NB4 (cell line): ENCODE measurements around the gene TMCO1.

Experiments used
- POLR2A ChIP-seq: IDR thresholded peaks from 2 replicates; pipeline ENCODE4 v1.6.1; 2011; ENCODE audit warnings: mild to moderate bottlenecking; ENCODE audit not compliant: insufficient read length; ENCODE audit errors: extremely low read depth
- TF ChIP-seq, protein P1 (sequence below): IDR thresholded peaks from one replicate; pipeline ENCODE4 v1.5.1; 2012; ENCODE audit warnings: low read depth, low read length
- TF ChIP-seq, protein P2 (sequence below): IDR thresholded peaks from 2 replicates; pipeline ENCODE4 v1.6.1; 2011; ENCODE audit warnings: low read depth, low read length

DNA sequence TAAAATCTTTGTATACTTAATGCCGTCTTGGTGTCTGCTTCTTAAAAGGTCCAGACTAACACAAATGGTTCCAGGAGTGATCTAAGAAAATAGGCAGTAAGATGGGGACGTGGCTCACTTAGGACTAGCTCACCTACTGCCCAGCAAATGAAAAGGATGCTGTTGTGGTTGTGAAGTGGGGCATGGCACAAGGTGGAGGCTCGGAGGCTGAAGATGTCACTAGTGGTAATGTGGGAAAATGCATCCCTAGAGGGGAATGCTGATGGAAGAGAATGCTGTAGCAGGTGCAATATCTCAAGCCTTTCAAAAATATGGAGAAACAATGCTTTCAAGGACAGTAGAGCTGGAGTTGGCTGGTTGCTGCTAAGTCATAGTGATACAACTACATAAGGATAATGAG is 47.5 kb upstream of the TMCO1 start:
- TF ChIP-seq, protein P1, sequence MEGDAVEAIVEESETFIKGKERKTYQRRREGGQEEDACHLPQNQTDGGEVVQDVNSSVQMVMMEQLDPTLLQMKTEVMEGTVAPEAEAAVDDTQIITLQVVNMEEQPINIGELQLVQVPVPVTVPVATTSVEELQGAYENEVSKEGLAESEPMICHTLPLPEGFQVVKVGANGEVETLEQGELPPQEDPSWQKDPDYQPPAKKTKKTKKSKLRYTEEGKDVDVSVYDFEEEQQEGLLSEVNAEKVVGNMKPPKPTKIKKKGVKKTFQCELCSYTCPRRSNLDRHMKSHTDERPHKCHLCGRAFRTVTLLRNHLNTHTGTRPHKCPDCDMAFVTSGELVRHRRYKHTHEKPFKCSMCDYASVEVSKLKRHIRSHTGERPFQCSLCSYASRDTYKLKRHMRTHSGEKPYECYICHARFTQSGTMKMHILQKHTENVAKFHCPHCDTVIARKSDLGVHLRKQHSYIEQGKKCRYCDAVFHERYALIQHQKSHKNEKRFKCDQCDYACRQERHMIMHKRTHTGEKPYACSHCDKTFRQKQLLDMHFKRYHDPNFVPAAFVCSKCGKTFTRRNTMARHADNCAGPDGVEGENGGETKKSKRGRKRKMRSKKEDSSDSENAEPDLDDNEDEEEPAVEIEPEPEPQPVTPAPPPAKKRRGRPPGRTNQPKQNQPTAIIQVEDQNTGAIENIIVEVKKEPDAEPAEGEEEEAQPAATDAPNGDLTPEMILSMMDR = no peak
- no peak for TF ChIP-seq POLR2A
- TF ChIP-seq, protein P2, sequence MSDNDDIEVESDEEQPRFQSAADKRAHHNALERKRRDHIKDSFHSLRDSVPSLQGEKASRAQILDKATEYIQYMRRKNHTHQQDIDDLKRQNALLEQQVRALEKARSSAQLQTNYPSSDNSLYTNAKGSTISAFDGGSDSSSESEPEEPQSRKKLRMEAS = no peak
